WTC11 (cell line): Measurements from ENCODE around the gene CCSER1. TPM values are rescaled to one million over a fixed set of nuclear protein-coding genes. Genes with fewer than 3 reads are reported as not detected.

Experiments used
- ATAC-seq: fragments of 200-7000 bp; cut with Tn5 transposase; 2 replicates; pipeline ENCODE4 v1.10.0; 2021; ENCODE audit warnings: mild to moderate bottlenecking, moderate library complexity
- CTCF ChIA-PET: fragments of 300-600 bp; sonication (Branson Sonifier 250); formaldehyde crosslinking; loops from one replicate; lab custom pipeline; 2021; ENCODE audit warnings: antibody characterized with exemption; lab: Charles Lee
- POLR2A ChIA-PET: fragments of 350-600 bp; sonication (Branson Sonifier 250); formaldehyde crosslinking; loops from one replicate; lab custom pipeline; 2021; ENCODE audit warnings: antibody characterized with exemption; lab: Charles Lee
- DNase-seq: peaks from one replicate; pipeline ENCODE4 v3.0.0; 2021; ENCODE audit warnings: low spot score
- H3K27ac Mint-ChIP-seq: 2 replicates; pipeline ENCODE4 v1.8.0; 2021; ENCODE audit warnings: mixed read lengths
- H3K27me3 Mint-ChIP-seq: 2 replicates; pipeline ENCODE4 v1.8.0; 2021; ENCODE audit warnings: low read depth, mild to moderate bottlenecking, moderate library complexity, mixed read lengths
- H3K36me3 Mint-ChIP-seq: 2 replicates; pipeline ENCODE4 v1.8.0; 2021; ENCODE audit warnings: mixed read lengths
- H3K4me1 Mint-ChIP-seq: 2 replicates; pipeline ENCODE4 v1.8.0; 2022; ENCODE audit warnings: mixed read lengths
- H3K4me3 Mint-ChIP-seq: 2 replicates; pipeline ENCODE4 v1.8.0; 2021; ENCODE audit warnings: mild to moderate bottlenecking, moderate library complexity, mixed read lengths
- H3K9me3 Mint-ChIP-seq: 2 replicates; pipeline ENCODE4 v1.8.0; 2021; ENCODE audit warnings: mixed read lengths
- CREM ChIP-seq: sonication (generic); formaldehyde crosslinking; IDR thresholded peaks from 2 replicates; pipeline ENCODE4 v1.8.1; 2022; ENCODE audit warnings: mild to moderate bottlenecking, missing genetic modification reagents, moderate library complexity
- FOXJ3 ChIP-seq: sonication (generic); formaldehyde crosslinking; IDR thresholded peaks from 2 replicates; pipeline ENCODE4 v1.9.0; 2021; ENCODE audit warnings: missing genetic modification reagents, mild to moderate bottlenecking, borderline replicate concordance
- KAT7 ChIP-seq: sonication (generic); formaldehyde crosslinking; IDR thresholded peaks from 2 replicates; pipeline ENCODE4 v1.8.1; 2023; ENCODE audit warnings: missing genetic modification reagents, mild to moderate bottlenecking, borderline replicate concordance
- MYBL2 ChIP-seq: sonication (generic); formaldehyde crosslinking; IDR thresholded peaks from 2 replicates; pipeline ENCODE4 v1.8.1; 2023; ENCODE audit warnings: mild to moderate bottlenecking, moderate library complexity, missing genetic modification reagents
- NFE2L1 ChIP-seq: sonication (generic); formaldehyde crosslinking; IDR thresholded peaks from 2 replicates; pipeline ENCODE4 v1.8.1; 2023; ENCODE audit warnings: missing genetic modification reagents
- NFYB ChIP-seq: sonication (generic); formaldehyde crosslinking; conservative IDR thresholded peaks from 2 replicates; pipeline ENCODE4 v1.8.0; 2022; ENCODE audit warnings: low read depth, missing genetic modification reagents
- PRRX2 ChIP-seq: fragments of 250-450 bp; sonication (Bioruptor Pico); IDR thresholded peaks from 2 replicates; pipeline ENCODE4 v1.8.0; 2021; ENCODE audit warnings: mild to moderate bottlenecking
- TEAD1 ChIP-seq: sonication (generic); formaldehyde crosslinking; IDR thresholded peaks from 2 replicates; pipeline ENCODE4 v1.8.0; 2022; ENCODE audit warnings: mild to moderate bottlenecking, missing genetic modification reagents
- ZNF317 ChIP-seq: sonication (generic); formaldehyde crosslinking; IDR thresholded peaks from 2 replicates; pipeline ENCODE4 v1.8.1; 2023; ENCODE audit warnings: low read depth, mild to moderate bottlenecking, moderate library complexity, missing genetic modification reagents, borderline replicate concordance
- total RNA-seq: library from RNA; stranded (reverse); gene quantifications from 3 replicates; pipeline ENCODE4 v1.2.3, GENCODE V29; 2021
- TF ChIP-seq, protein P1 (sequence below): sonication (generic); formaldehyde crosslinking; IDR thresholded peaks from 2 replicates; pipeline ENCODE4 v1.8.1; 2022; ENCODE audit warnings: mild to moderate bottlenecking, moderate library complexity, missing genetic modification reagents
- TF ChIP-seq, protein P2 (sequence below): sonication (generic); formaldehyde crosslinking; IDR thresholded peaks from 2 replicates; pipeline ENCODE4 v1.8.1; 2023; ENCODE audit warnings: mild to moderate bottlenecking, moderate library complexity, missing genetic modification reagents
- TF ChIP-seq, protein P3 (sequence below): sonication (generic); formaldehyde crosslinking; conservative IDR thresholded peaks from 2 replicates; pipeline ENCODE4 v1.8.1; 2022; ENCODE audit warnings: mild to moderate bottlenecking, missing genetic modification reagents
- TF ChIP-seq, protein P4 (sequence below): fragments of 250-450 bp; sonication (Bioruptor Pico); IDR thresholded peaks from 2 replicates; pipeline ENCODE4 v1.8.0; 2021; ENCODE audit warnings: mild to moderate bottlenecking
- TF ChIP-seq, protein P5 (sequence below): fragments of 250-450 bp; sonication (Bioruptor Pico); conservative IDR thresholded peaks from 2 replicates; pipeline ENCODE4 v1.9.0; 2021; ENCODE audit warnings: mild to moderate bottlenecking
- TF ChIP-seq, protein P6 (sequence below): sonication (generic); formaldehyde crosslinking; IDR thresholded peaks from 2 replicates; pipeline ENCODE4 v1.8.1; 2023; ENCODE audit warnings: mild to moderate bottlenecking, missing genetic modification reagents
- TF ChIP-seq, protein P7 (sequence below): sonication (generic); formaldehyde crosslinking; IDR thresholded peaks from 2 replicates; pipeline ENCODE4 v1.8.0; 2023; ENCODE audit warnings: missing genetic modification reagents
- TF ChIP-seq, protein P8 (sequence below): sonication (generic); formaldehyde crosslinking; IDR thresholded peaks from 2 replicates; pipeline ENCODE4 v1.8.0; 2022; ENCODE audit warnings: mild to moderate bottlenecking, missing genetic modification reagents

Gene CCSER1
- total RNA-seq, 1 experiment from 2014 or later: 0.87 TPM

DNA sequence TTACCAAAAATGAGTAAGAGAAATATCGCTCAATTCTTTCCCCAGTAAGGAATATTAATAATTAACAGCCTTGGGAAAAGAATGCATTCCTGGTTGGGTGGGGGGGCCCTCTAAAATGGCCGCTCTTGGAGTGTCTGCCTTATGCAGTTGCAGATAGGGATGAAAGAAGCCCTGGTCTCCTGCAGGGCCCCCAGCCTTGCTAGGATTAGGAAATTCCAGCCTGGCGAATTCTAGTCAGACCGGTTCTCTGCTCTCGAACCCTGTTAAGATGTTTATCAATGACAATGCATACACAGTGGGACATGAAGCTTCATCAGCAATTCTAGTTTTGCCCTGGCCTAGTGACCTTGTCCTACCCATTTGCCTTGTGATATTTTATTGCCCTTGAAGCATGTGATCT is 1128.8 kb downstream of the CCSER1 start (continued):
- TF ChIP-seq, protein P1, sequence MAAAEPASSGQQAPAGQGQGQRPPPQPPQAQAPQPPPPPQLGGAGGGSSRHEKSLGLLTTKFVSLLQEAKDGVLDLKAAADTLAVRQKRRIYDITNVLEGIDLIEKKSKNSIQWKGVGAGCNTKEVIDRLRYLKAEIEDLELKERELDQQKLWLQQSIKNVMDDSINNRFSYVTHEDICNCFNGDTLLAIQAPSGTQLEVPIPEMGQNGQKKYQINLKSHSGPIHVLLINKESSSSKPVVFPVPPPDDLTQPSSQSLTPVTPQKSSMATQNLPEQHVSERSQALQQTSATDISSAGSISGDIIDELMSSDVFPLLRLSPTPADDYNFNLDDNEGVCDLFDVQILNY: no peak
- peak; percentile 76; the same call in 1 of the 2 replicates for TF ChIP-seq TEAD1 (CRISPR knock-in tag)

DNA sequence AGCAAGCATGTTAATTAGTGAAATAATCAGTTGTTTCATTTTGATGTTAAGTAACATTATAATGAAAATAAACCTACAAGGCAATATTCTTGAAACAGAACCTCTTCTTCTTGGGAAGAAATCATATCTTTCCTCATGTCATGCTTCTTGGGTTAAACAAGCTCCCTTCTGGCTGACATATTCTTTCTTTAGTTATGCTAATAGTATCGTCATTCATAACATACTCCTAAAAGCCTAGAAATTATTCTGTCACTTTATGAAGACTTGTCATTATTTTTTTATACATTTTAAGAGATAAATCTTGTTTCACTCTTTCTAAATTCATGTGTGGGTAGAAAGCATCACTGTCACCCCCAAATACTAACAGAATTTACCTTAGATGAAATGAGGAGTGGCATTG is 1129.6 kb downstream of the CCSER1 start:
- Mint-ChIP-seq H3K4me3 (no peak overlapping the region), H3K27me3 (no peaks in the 10 kb centered on the region; the same call in 1 of the 2 replicates), H3K4me1 (peaks cover 3% of the 10 kb centered on the region; the same call in 1 of the 2 replicates), H3K27ac (no peak overlapping the region), H3K9me3 (peaks cover 42% of the 10 kb centered on the region), H3K36me3 (peaks cover 32% of the 10 kb centered on the region)
- ATAC-seq (no peak), DNase-seq (no peak)
- TF ChIP-seq, protein P2, sequence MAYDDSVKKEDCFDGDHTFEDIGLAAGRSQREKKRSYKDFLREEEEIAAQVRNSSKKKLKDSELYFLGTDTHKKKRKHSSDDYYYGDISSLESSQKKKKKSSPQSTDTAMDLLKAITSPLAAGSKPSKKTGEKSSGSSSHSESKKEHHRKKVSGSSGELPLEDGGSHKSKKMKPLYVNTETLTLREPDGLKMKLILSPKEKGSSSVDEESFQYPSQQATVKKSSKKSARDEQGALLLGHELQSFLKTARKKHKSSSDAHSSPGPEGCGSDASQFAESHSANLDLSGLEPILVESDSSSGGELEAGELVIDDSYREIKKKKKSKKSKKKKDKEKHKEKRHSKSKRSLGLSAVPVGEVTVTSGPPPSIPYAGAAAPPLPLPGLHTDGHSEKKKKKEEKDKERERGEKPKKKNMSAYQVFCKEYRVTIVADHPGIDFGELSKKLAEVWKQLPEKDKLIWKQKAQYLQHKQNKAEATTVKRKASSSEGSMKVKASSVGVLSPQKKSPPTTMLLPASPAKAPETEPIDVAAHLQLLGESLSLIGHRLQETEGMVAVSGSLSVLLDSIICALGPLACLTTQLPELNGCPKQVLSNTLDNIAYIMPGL (CRISPR knock-in tag): no peak
- TF ChIP-seq, protein P3, sequence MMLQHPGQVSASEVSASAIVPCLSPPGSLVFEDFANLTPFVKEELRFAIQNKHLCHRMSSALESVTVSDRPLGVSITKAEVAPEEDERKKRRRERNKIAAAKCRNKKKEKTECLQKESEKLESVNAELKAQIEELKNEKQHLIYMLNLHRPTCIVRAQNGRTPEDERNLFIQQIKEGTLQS (CRISPR knock-in tag): no peak
- TF ChIP-seq, protein P4, sequence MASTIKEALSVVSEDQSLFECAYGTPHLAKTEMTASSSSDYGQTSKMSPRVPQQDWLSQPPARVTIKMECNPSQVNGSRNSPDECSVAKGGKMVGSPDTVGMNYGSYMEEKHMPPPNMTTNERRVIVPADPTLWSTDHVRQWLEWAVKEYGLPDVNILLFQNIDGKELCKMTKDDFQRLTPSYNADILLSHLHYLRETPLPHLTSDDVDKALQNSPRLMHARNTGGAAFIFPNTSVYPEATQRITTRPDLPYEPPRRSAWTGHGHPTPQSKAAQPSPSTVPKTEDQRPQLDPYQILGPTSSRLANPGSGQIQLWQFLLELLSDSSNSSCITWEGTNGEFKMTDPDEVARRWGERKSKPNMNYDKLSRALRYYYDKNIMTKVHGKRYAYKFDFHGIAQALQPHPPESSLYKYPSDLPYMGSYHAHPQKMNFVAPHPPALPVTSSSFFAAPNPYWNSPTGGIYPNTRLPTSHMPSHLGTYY (CRISPR knock-in tag): no peak
- TF ChIP-seq, protein P5, sequence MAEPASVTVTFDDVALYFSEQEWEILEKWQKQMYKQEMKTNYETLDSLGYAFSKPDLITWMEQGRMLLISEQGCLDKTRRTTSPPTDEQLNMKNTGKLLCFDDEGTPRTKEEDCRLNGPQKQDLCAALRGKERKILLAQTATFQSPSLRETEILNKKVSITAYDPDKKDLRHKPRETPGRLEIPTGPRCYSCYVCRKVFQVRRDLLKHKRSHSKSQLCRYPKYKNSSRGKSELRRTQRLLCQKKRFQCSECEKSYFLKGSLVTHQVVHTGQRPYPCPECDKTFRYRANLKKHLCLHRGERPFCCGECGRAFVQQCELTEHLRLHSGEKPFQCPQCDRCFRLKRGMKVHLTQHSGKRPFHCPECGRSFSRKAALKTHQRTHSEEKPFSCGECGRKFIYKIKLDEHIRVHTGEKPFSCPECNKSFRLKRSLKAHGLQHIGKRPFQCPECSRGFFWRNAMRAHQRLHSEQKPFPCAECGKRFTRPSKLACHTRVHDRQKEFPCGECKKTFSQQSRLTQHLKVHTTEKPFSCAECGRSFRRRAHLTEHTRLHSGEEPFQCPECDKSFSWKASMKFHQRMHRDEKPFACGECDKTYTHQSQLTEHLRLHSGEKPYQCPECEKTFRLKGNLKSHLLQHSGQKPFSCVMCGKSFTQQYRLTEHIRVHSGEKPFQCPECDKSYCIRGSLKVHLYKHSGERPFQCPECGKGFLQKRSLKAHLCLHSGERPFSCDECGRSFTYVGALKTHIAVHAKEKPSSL (CRISPR knock-in tag): no peak
- TF ChIP-seq CREM (CRISPR knock-in tag) (no peak), ZNF317 (CRISPR knock-in tag) (no peak), NFE2L1 (CRISPR knock-in tag) (no peak), MYBL2 (CRISPR knock-in tag) (no peak), NFYB (no peak), PRRX2 (no peak), FOXJ3 (no peak), KAT7 (CRISPR knock-in tag) (no peak)
- TF ChIP-seq, protein P6, sequence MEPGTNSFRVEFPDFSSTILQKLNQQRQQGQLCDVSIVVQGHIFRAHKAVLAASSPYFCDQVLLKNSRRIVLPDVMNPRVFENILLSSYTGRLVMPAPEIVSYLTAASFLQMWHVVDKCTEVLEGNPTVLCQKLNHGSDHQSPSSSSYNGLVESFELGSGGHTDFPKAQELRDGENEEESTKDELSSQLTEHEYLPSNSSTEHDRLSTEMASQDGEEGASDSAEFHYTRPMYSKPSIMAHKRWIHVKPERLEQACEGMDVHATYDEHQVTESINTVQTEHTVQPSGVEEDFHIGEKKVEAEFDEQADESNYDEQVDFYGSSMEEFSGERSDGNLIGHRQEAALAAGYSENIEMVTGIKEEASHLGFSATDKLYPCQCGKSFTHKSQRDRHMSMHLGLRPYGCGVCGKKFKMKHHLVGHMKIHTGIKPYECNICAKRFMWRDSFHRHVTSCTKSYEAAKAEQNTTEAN: no peak
- TF ChIP-seq, protein P7, sequence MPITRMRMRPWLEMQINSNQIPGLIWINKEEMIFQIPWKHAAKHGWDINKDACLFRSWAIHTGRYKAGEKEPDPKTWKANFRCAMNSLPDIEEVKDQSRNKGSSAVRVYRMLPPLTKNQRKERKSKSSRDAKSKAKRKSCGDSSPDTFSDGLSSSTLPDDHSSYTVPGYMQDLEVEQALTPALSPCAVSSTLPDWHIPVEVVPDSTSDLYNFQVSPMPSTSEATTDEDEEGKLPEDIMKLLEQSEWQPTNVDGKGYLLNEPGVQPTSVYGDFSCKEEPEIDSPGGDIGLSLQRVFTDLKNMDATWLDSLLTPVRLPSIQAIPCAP (CRISPR knock-in tag): no peak
- TF ChIP-seq, protein P8, sequence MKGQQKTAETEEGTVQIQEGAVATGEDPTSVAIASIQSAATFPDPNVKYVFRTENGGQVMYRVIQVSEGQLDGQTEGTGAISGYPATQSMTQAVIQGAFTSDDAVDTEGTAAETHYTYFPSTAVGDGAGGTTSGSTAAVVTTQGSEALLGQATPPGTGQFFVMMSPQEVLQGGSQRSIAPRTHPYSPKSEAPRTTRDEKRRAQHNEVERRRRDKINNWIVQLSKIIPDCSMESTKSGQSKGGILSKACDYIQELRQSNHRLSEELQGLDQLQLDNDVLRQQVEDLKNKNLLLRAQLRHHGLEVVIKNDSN (CRISPR knock-in tag): no peak
- ChIA-PET POLR2A (no interaction called here), CTCF (no interaction called here)
